Activated CD4-positive, CD25-positive, alpha-beta regulatory T cell (primary cell): ENCODE results near the gene WFDC10A.
"Not testable (repeated sequence)": the region's sequence is repeated elsewhere in the genome, so short reads cannot be mapped to it uniquely, and the experiment has no call there.

Experiments
- DNase-seq, 4 experiments: peaks; one replicate each; lab custom pipeline; 2025; lab: John Stamatoyannopoulos, UW

WFDC10A gene

DNA sequence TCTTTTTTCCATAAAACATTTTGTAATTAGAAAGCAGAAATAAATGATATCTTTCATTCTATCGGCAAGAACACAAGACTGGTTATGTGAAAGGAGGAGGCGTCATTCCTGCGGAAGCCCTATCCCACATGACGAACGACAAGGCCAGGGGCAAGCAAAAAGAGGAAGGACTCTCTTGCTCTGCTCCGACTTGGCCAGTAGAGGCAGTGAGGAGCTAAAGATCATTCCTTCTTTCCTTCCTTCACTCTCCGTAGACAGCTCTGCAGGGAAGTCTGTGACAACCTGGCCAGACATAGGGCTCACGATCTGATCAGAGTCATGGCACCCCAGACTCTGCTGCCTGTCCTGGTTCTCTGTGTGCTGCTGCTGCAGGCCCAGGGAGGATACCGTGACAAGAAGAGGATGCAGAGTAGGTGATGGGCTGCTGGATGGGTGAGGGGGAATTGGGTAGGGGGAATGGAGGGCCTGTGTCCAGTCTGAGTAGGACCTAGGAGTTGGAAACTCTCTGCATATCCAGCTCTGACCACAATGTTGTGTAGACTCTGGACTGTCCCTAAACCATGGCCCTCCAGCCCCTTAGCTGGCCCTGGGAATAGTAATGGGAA is at the start of gene WFDC10A:
Gene WFDC10A, plus strand, starts transcription at position 244 of the 605 bp plus-strand sequence. Its CDS starts 75 bp downstream, at position 319.
- no peak for DNase-seq

DNA sequence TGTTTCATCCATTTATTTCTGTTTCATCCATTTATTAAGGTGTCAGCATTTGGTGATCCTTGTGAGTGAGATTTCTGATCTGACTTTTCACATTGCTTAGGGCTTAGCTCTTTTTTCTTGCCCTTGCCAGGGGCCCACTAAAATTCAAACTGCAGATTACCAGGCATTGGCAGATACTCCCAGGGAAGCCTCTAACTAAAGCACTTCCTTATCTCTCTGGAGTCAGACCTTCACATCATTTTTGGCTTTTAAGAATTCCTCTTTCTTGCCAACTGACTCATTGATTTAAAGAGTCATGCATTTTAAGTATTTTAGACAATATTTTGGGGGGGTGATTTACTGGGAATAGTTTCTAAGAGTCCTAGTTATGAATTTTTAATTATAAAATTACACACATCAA is 47.8 kb upstream of the WFDC10A start:
- DNase-seq: no peak

DNA sequence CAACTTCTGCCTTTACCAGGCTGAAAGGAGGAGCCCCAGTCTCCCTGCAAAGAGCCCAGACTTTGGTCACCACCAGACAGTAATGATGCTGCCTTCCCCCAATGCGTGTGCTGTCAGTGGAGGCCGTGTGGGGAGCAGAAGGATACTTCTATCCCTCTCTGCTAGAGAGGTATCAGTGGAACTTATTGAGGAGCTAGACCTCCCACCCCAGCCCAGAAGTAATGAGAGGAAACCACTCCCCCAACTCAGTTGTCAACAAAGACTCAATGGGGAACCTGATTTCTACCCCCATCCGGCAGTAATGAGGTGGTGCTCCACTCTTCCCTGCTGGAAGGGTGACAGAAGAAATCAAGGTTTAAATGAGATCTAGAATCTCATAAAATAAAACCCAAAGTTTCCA is 46.0 kb upstream of the WFDC10A start:
- DNase-seq: no peak

DNA sequence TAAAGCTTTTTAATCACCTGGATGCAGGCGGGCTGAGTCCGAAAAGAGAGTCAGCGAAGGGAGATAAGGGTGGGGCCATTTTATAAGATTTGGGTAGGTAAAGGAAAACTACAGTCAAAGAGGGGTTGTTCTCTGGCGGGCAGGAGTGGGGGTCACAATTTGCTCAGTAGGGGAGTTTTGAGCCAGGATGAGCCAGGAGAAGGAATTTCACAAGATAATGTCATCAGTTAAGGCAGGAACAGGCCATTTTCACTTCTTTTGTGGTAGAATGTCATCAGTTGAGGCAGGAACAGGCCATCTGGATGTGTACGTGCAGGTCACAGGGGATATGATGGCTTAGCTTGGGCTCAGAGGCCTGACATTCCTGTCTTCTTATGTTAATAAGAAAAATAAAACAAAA is 45.2 kb upstream of the WFDC10A start:
- not testable (repeated sequence) for DNase-seq

DNA sequence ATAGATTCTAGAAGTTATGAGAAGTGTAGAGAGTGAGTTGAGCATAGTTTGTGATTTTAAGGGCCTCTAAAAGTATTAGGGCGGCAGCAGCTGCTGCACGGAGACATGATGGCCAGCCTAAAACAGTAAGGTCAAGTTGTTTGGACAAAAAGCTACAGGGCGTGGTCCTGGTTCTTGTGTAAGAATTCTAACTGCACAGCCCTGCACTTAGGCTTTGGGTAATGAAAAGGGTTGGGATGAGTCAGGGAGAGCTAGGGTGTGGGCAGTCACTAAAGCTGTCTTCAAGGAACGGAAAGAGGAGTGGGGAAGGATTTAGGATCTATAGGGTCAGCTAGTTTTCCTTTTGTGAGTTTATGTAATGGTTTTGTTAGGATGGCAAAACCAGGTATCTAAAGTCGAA is 43.6 kb upstream of the WFDC10A start:
- DNase-seq: not testable (repeated sequence)

DNA sequence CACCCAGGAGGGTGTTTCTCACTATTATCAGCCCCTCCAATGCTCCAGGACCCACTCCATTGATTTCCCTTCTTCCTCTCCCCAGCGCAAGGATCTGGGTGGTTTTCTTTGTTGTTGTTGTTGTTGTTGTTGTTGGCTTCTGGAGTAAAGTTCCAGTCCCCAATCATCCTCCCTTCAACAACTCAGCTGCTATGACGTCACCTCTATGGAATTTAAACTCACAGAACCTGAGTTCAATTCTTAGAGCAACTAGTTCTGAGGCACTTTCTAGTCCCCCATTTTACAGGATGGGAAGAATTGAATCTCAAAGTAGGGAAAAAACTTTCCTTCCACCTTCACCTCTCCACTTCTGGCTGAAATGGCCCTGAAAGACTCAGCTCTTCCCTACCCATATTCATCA is 40.7 kb upstream of the WFDC10A start:
- no peak for DNase-seq

DNA sequence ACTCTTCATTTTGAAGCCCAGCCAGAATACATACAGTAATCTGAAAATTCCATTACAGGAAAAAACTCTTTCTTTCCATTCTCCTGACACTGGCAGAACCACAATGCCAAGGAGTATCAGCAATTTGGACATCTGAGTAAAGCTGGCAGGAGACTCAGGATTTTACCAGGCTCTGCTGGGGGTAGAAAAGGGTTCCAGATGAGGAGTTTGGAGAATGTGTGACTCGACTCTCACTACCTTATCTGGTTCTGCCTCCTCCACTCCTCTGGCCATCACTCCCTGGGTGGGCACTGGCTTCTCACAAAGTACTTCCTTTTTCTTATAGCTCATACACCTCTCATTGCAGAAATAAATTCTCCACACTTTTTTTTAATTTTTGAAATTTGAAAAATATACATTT is 39.8 kb upstream of the WFDC10A start:
- DNase-seq: no peak

DNA sequence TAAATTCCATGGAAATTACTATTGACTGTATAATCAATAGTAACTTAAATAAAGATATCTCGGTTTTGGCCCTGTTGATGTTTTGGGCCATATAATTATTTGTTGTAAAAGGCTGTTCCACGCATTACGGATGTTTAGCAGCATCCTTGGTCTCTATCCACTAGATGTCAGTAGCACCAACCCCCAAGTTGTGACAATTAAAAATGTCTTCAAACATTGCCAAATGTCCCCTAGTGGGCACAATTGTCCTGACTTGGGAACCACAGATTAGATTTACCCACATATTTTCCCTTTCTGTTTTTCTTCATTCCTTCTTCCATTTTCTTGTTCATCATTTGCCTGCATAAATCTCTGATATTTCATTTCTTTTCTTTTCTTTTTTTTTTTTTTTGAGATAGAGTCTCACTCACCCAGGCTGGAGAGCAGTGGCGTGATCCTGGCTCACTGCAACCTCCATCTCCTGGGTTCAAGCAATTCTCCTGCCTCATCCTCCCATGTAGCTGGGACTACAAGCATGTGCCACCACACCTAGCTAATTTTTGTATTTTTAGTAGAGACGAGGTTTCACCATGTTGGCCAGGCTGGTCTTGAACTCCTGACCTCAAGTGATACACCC is 36.9 kb upstream of the WFDC10A start:
- no peak for DNase-seq

DNA sequence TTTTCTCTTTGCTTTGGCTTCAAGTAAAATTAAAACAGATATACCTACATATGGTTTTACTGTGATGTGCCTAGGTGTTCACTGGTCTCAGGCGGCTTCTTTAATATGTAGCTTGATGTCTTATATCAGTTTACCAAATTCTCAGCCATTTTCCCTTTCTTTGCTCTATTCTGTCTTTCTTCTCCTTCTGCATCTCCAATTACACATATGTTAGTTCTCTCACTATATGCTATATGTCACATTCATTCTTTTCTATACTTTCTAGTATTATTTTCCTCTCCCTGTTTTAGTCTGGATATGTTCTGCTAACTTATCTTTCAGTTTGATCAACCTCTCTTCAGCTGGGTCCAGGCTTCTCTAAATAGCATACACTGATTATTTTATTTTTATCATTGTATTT is 36.0 kb upstream of the WFDC10A start:
- no peak for DNase-seq

DNA sequence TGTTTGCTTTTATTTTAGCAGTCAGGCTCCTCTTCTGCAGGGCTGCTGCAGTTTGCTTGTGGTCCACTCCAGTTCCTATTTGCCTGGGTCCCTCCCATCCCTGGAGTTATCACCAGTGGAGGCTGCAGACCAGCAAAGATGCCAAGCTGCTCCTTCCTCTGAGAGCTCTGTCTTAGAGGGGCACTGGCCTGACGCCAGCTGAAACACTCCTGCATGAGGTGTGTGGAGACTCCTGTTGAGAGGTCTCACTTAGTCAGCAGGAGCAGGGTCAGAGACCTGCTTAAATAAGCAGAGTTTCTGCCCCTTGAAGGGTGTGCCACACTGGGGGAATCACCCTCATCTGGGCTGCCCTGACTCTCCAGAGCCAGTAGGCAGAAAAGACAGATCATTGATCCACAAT is 34.3 kb upstream of the WFDC10A start:
- no peak for DNase-seq

DNA sequence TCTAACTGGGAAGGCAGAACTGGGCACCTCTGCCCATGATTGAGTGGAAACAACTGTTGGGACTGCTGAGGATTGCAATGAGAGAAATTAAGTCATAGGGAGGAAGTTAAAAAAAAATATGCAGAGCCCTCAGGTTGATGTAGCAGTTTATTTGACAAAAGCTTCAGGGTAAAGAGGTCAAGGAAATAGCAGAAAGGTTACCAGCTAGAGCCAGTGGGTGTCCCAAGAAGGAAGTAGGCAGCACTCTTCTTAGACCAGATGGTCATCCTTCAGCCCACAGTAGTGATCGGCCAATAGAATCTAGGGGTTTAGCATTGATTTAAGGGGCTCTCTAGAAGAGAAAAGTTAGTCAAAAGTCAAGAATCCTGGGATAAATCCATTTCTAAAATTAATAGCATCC is 21.7 kb upstream of the WFDC10A start:
- DNase-seq: no peak

DNA sequence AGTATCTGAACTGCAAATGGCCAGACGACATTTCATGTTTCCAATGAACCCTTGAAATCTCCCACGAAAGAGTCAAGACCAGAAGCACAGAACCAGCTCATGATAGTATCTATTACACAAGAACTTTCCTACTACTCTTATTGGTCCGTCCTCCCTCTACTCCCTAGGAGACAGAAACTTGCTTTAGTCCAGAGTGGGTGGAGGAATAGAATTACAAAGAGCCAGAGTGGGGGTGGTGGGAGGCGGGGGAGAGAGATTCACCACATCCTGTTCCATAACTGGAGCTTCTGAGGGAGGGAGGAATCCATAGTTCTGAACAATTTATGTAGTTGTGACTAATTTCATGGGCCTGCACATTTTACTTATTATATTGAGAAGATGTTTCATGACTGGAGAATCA is 18.5 kb upstream of the WFDC10A start:
- DNase-seq: no peak

DNA sequence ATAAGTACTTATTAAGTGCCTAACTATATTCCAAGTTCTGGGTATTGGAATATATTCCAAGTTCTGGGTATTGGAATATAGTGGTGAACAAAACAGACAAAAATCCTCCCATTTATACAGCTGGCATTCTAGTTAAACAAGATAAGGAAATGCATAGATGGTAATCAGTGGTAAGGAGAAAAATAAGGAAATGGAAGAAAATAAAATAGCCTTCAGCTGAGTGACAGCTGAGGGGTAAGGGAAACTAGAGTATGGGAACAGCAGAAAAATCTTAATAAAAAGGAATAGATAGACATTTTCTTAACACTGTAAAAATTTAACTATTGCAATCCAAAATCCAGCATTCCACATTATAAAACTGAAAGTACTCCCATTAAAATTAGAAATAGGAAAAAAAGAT is 17.2 kb upstream of the WFDC10A start:
- DNase-seq: no peak

DNA sequence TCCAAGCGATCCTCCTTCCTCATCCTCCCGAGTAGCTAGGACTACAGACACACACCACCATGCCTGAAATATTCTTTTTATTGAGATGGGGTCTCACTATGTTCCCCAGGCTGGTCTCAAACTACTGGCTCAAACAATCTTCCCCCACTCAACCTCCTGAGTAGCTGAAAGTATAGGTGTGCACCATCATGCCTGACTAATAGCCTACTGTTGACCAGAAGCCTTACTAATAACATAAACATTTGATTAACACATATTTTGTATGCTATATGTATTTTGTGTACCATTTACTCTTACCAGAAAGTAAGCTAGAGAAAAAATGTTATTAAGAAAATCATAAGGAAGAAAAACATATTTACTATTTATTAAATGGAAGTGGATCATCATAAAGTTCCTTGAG is 11.9 kb upstream of the WFDC10A start:
- DNase-seq: no peak

DNA sequence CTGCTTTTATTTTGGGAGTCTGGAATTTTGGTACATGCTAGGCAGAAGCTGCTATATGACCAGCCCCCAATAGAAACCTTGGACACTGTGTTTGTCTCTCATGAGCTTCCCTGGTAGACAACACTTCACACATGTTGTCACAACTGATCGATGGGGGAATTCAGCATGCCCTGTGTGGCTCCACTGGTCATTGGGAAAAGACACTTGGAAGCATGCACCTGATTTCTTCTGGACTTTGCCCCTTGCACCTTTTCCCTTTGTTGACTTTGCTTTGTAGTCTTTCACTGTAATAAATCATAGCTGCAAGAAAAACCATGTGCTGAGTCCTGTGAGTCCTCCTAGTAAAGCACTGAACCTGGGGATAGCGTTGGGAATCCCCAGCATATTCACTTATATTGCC is 7.9 kb upstream of the WFDC10A start:
- DNase-seq: no peak

DNA sequence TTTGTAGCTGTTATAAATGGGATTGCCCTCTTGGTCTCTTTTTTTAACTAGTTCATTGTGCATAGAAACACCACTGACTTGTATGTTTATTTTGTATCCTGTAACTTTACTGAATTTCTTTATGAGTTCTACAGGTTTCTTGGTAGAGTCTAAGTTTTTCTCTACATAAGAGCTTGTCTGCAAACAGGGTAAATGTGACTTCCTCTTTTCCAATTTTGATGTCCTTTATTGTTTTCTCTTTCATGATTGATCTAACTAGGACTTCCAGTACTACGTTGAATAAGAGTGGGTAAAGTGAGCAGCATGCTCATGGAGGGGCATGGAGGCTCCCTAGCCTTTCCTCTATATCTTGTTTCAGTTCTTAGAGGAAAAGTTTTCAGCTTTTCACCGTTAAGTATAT is 3.0 kb upstream of the WFDC10A start:
- DNase-seq: no peak

DNA sequence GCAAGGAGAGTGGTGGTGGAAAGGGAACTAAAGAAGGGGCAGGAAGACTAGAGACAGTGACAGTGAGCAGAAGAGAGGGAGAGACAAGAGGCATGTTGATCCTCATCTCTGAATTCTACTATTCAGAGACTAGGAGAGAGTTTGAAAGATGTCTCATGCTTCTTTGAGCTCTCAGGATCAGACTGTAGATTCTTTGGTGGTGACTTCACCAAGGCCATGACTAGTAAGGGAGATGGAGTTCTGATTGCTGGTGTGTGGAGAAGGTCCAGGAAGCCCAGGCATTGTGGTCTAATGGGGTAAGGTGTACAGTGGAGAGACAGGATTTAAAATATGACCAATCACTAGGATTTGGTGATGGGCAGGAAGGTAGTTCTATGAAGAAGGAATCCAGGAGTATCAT is 832 bp downstream of the WFDC10A start:
- DNase-seq: no peak

DNA sequence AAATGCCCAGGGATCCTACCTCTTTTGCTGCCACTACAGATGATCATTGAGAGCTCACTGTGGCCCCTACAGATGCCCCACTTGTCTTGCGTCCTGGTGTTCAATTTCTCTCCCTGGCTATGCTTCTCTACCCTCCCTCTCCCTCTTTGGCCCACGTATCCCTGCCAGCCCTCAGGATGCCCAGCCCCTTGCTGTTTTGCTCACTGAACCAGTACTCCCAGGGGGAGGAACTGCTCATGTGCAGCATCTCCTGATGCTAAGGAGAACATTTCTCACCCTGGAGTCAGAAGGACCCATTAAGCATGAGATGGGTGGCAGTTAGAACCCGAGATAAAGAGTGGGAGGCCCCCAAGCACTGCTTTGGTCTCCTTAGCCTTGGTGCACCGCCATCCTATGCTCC is 1.6 kb downstream of the WFDC10A start, which contains the start of gene WFDC9:
Gene WFDC9, minus strand, starts transcription at position 101 of the 400 bp plus-strand sequence. CDS start 21,103 bp downstream, outside the sequence.
- no peak for DNase-seq

DNA sequence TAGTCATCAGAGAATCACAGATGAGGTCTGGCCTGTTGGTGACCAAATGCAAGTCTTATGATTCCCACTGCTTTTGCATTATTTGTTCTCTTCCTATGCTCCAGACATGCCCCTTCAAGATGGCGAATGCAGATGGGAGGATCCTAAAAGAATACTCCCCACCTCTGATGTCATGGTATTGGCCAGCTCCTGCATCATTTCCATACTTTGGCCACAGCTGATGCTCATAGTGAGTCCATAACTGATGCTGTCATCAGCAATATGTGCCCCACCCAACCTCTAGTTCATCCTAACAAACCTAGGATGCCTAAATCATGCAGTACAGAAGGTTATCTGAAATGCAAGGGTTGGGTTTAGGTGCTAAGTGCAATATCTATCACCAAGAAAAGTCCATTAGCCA is 7.0 kb downstream of the WFDC10A start:
- DNase-seq: no peak

DNA sequence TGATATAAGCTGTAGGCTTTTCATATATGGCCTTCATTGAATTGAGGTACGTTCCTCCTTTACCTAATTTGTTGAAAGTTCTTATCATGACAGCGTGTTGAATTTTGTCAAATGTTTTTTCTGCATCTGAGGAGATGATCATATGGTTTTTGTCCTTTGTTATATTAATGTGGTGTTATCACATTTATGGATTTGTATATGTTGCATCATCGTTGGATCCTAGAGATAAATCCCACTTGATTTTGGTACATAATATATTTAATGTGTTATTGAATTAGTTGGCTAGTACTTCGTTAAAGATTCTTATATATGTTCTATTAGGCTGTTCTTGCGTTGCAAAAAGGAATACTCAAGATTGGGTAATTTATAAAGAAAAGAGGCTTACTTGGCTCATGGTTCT is 10.1 kb downstream of the WFDC10A start:
- no peak for DNase-seq

DNA sequence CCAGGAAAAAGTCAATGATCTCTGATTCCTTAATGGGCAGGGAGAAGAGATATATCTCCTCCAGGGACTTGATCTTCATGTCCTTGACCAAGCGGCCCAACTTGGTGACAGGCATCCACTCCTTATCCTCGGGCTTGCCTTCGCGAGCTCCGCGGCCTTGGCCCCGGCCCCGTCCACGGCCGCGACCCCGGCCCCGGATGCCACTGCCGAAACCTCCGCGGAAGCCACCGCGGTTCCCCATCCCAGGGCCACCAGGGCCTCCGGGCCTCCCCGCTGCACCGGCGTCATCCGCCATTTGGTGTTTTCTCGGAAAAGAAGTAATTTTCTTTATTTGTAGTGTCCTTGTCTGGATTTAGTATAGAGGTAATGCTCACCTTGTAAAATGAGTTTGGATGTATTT is 11.5 kb downstream of the WFDC10A start:
- not testable (repeated sequence) for DNase-seq

DNA sequence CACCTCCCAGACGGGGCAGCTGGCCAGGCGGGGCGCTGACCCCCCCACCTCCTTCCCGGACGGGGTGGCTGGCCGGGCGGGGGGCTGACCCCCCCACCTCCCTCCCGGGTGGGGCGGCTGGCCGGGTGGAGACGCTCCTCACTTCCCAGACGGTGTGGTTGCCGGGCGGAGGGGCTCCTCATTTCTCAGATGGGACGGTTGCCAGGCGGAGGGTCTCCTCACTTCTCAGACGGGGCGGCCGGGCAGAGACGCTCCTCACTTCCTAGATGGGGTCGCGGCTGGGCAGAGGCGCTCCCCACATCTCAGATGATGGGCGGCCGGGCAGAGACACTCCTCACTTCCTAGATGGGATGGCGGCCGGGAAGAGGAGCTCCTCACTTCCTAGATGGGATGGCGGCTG is 16.3 kb downstream of the WFDC10A start:
- not testable (repeated sequence) for DNase-seq

DNA sequence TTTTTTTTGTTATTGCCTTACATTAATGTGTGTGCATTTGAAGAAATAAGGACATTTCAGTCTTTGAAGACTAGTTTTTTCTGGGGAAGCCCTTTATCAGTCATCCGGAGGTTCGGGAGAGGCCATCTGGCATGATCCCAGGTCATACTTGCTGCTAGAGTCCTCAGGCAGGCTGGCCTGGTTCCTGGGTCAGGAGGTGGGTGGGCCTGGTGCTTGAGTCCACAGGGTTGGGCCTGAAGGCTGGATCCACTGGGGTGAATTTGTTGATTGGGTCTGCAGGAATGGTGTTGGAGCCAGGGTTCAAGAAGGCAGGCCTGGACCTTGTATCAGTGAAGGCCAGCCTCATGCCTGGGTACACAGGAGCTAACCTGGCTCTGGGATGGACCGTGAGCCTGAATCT is 17.3 kb downstream of the WFDC10A start:
- no peak for DNase-seq

DNA sequence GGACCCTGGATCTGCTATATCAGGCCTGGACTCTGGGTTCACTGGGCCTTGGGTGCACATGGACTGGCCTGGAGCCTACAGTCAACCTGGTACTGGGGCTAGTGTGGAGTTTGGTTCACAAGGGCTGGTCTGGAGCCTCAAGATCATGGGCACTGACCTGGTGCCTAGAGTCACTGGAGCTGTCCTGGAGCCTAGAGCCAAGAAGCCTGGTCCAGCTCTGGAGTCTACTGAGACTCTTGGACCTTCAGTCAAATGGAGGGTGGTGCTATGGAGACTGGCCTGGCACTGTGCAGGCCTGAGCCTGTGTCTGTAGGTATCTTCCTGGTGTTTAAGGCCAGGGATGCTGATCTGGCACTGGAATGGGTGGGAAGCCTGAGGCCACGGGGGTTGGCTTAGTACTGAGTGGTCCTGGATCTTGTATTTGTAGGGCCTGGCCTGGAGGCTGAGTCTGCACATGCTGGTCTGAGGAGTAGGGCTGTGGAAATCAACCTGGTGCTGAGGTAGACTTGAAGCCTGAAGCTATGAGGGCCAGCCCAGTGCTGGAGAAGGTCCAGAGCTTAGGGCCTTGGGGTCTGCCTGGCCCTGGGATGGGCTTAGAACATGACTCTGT is 18.0 kb downstream of the WFDC10A start:
- no peak for DNase-seq
